ENCODE results near the gene MRTFB.

GRCh38 chr16:14307059-14307526 lies 236.0 kb downstream of the MRTFB start:
- TF ChIP-seq CTCF (IDR thresholded peaks at IDR 0.05) (no peak), POLR2AphosphoS5 (IDR thresholded peaks at IDR 0.05) (no peak), EP300 (IDR thresholded peaks at IDR 0.05) (no peak), POLR2A (IDR thresholded peaks at IDR 0.05) (no peak)

Measured in suprapubic skin (tissue), 4 donors.